ENCODE measurements around the gene DDX51. TPM values are rescaled to one million over a fixed set of nuclear protein-coding genes. Genes with fewer than 3 reads are reported as not detected.

The DDX51 gene
- total RNA-seq, 1 experiment from 2014 or later = 38.1 TPM

GRCh38 chr12:132158677-132159554, 14.8 kb upstream of the DDX51 start:
- H3K4me3 ChIP-seq (replicated peaks in 1 of 2; ENCODE audit: low read depth in 1 of 2, low read length in 2 of 2) = no peak overlapping the region
- no peak for TF ChIP-seq ATF3 (IDR thresholded peaks at IDR 0.05)
- no peak for TF ChIP-seq EZH2phosphoT487 (IDR thresholded peaks at IDR 0.05; ENCODE audit: borderline replicate concordance)
- TF ChIP-seq SP1 (IDR thresholded peaks at IDR 0.05; ENCODE audit: low read depth) = no peak
- no peak for TF ChIP-seq YY1 (IDR thresholded peaks at IDR 0.05; ENCODE audit: extremely low read depth, insufficient replicate concordance, low read depth, low read length)
- no peak for TF ChIP-seq JUND (IDR thresholded peaks at IDR 0.05)
- no peak for TF ChIP-seq POLR2AphosphoS5 (IDR thresholded peaks at IDR 0.05; ENCODE audit: low read depth, low read length)
- no peak for TF ChIP-seq SIN3A (IDR thresholded peaks at IDR 0.05; ENCODE audit: low read depth)
- TF ChIP-seq FOSL1 (IDR thresholded peaks at IDR 0.05; ENCODE audit: low read depth) = no peak
- no peak for TF ChIP-seq EGR1 (IDR thresholded peaks at IDR 0.05; ENCODE audit: low read depth)
- TF ChIP-seq SRF (IDR thresholded peaks at IDR 0.05; ENCODE audit: low read depth) = no peak
- TF ChIP-seq CTCF (IDR thresholded peaks at IDR 0.05 in 2 of 3, conservative IDR thresholded peaks at IDR 0.05 in 1 of 3; ENCODE audit: borderline replicate concordance in 1 of 3, insufficient read depth in 1 of 3, low read depth in 2 of 3, low read length in 2 of 3) = no peak
- TF ChIP-seq RAD21 (IDR thresholded peaks at IDR 0.05; ENCODE audit: low read depth) = no peak
- TF ChIP-seq, protein P1, sequence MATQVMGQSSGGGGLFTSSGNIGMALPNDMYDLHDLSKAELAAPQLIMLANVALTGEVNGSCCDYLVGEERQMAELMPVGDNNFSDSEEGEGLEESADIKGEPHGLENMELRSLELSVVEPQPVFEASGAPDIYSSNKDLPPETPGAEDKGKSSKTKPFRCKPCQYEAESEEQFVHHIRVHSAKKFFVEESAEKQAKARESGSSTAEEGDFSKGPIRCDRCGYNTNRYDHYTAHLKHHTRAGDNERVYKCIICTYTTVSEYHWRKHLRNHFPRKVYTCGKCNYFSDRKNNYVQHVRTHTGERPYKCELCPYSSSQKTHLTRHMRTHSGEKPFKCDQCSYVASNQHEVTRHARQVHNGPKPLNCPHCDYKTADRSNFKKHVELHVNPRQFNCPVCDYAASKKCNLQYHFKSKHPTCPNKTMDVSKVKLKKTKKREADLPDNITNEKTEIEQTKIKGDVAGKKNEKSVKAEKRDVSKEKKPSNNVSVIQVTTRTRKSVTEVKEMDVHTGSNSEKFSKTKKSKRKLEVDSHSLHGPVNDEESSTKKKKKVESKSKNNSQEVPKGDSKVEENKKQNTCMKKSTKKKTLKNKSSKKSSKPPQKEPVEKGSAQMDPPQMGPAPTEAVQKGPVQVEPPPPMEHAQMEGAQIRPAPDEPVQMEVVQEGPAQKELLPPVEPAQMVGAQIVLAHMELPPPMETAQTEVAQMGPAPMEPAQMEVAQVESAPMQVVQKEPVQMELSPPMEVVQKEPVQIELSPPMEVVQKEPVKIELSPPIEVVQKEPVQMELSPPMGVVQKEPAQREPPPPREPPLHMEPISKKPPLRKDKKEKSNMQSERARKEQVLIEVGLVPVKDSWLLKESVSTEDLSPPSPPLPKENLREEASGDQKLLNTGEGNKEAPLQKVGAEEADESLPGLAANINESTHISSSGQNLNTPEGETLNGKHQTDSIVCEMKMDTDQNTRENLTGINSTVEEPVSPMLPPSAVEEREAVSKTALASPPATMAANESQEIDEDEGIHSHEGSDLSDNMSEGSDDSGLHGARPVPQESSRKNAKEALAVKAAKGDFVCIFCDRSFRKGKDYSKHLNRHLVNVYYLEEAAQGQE (IDR thresholded peaks at IDR 0.05; ENCODE audit: low read depth) = no peak
- TF ChIP-seq POLR2A (IDR thresholded peaks at IDR 0.05; ENCODE audit: borderline replicate concordance, extremely low read depth, insufficient read depth, insufficient read length) = no peak
- no peak for TF ChIP-seq CEBPB (IDR thresholded peaks at IDR 0.05; ENCODE audit: low read depth)
- TF ChIP-seq TCF7L2 (IDR thresholded peaks at IDR 0.05; ENCODE audit: borderline replicate concordance, extremely low read depth, insufficient read depth, insufficient read length) = no peak
- TF ChIP-seq ELF1 (IDR thresholded peaks at IDR 0.05; ENCODE audit: borderline replicate concordance, low read depth) = no peak
- no peak overlapping the region; the same call in 1 of the 2 replicates for H3K27ac ChIP-seq (ENCODE audit: low read depth, low read length)
- RAD21 ChIA-PET (ENCODE audit: low non-redundant PET in 1 of 2, low total read pairs in 2 of 2, uncharacterized antibody in 2 of 2, unreplicated experiment in 2 of 2) = no interaction called here
- ATAC-seq (no peak), DNase-seq (ENCODE audit: low read depth, low spot score) (no peak)
- no peaks in the 10 kb centered on the region for H4K20me1 ChIP-seq (ENCODE audit: insufficient read depth)
- peaks cover 0 to 26% of the 10 kb centered on the region in 2 experiments; a peak in 1 of 4 replicates for H3K36me3 ChIP-seq (ENCODE audit: control insufficient read depth in 1 of 2, insufficient read depth in 2 of 2, low read length in 2 of 2)
- no peak overlapping the region for H2AFZ ChIP-seq (ENCODE audit: low read depth, low read length, poor library complexity, severe bottlenecking)
- H3K4me2 ChIP-seq (ENCODE audit: low read length) = no peak overlapping the region; the same call in 1 of the 2 replicates
- H3K27me3 ChIP-seq (ENCODE audit: insufficient read depth, low read length) = no peaks in the 10 kb centered on the region
- H3K79me2 ChIP-seq (ENCODE audit: insufficient read depth, low read length) = no peaks in the 10 kb centered on the region
- H3K9ac ChIP-seq (ENCODE audit: low read length) = no peak overlapping the region
- BruUV-seq (replicated peaks) = no TSS peak
- POLR2A ChIA-PET = no interaction called here
- H3K9me2 ChIP-seq (ENCODE audit: insufficient read depth) = no peaks in the 10 kb centered on the region
- intact Hi-C loops (cut with micrococcal nuclease) = no loop called here
- CTCF ChIA-PET = no interaction called here
- peaks cover 0 to 13% of the 10 kb centered on the region in 2 experiments; a peak in 1 of 4 replicates for H3K4me1 ChIP-seq (ENCODE audit: control insufficient read depth in 1 of 2, insufficient read depth in 2 of 2, low read length in 2 of 2)
- peaks cover 0 to 16% of the 10 kb centered on the region in 2 experiments; a peak in 1 of 4 replicates for H3K9me3 ChIP-seq (ENCODE audit: control insufficient read depth in 1 of 2, insufficient read depth in 1 of 2, low read depth in 1 of 2, low read length in 2 of 2)

Measured in HCT116 (cell line).